Measurements from ENCODE around the gene PEPD. TPM values are rescaled to one million over a fixed set of nuclear protein-coding genes. Genes with fewer than 3 reads are reported as not detected.

The PEPD gene
- total and polyA plus RNA-seq, 2 of the 4 experiments (the other 2 are of a cell fraction), result 36.7 to 88.4 TPM

DNA sequence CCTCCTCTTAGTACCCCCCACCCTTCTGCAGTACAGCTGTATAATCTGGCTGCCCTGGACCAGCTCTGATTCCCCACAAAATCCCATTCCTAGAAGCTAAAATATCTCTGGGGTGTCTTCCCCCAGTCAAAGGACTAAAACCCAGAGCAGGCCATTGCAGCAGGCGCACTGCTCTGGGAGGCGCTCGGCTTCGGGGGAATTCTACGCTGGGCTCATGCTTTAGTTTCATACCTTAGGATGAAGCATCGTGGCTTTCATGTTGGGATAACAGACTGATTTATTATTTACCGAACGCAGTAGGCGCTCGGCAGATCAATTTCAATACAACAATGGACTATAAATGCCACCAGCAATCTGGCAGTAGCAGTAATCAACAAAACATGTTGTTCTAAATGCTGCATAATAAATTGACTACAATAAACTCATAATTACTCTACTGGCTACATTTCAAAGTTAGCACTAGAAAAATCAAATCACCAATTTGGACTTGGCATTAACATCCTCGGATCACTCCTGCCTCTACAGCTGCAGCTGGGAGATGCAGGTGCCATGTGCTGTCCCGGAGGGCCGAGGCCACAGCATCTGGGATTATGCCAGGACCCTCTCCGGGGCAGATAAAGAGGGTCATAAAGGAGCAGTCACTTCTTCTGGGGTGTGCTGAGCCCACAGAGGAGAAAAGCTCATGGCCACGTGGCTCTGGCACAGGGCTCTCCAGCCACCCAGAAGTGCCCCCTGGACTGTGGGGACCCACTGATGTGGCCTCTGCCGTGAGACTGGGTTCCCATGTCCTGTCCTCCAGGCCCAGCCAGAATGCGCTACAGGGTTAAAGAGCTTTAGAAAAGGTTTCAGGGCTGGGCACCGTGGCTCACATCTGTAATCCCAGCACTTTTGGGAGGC, 112.8 kb downstream of the PEPD start:
- no peaks in the 10 kb centered on the region for H3K9me1 ChIP-seq (ENCODE audit: insufficient read depth, low read length)
- POLR2A ChIA-PET (ENCODE audit: unreplicated experiment), result no interaction called here
- H2BK5ac ChIP-seq (ENCODE audit: low read depth, low read length, poor library complexity, severe bottlenecking), result no peak overlapping the region
- H2BK20ac ChIP-seq (ENCODE audit: low read depth, low read length), result no peak overlapping the region
- H3K27ac ChIP-seq (ENCODE audit: insufficient read depth, low read length), result no peak overlapping the region
- no peaks in the 10 kb centered on the region for H3K9me3 ChIP-seq (ENCODE audit: control insufficient read depth, insufficient read depth, low read length)
- ATAC-seq (ENCODE audit: low read depth) (no peak), DNase-seq (no peak)
- no TSS peak for BruUV-seq (replicated peaks)
- no peaks in the 10 kb centered on the region for H3K4me1 ChIP-seq (ENCODE audit: control insufficient read depth, insufficient read depth, low read length)
- no peak overlapping the region for H3K4ac ChIP-seq (ENCODE audit: low read depth, low read length)
- H4K5ac ChIP-seq (ENCODE audit: low read depth, low read length), result no peak overlapping the region
- in situ Hi-C loops (cut with MboI; ENCODE audit: low sequenced_read_pairs) (loop anchor here (5.0 kb wide), 1 partner anchor 171 kb away; no protein-coding TSS in a partner anchor), intact Hi-C loops (cut with micrococcal nuclease) (no loop called here), dilution Hi-C loops (cut with HindIII; ENCODE audit: low sequenced_read_pairs, unreplicated experiment) (no loop called here)
- H2BK120ac ChIP-seq (ENCODE audit: low read depth, low read length), result no peak overlapping the region
- H2AFZ ChIP-seq (replicated peaks; ENCODE audit: low read length, poor library complexity), result no peak overlapping the region
- H2BK15ac ChIP-seq (ENCODE audit: low read depth, low read length), result no peak overlapping the region
- no peak overlapping the region for H3K4me2 ChIP-seq (ENCODE audit: low read depth, low read length)
- no CpG with 5 or more reads among the region's 18 CpGs for WGBS, 2 experiments (ENCODE audit: extremely low coverage in 2 of 2, insufficient read length in 1 of 2)
- no peak overlapping the region for H2AK9ac ChIP-seq (replicated peaks; ENCODE audit: low read depth, low read length, poor library complexity)
- no peak overlapping the region for H3K9ac ChIP-seq (ENCODE audit: low read depth, low read length)
- TF ChIP-seq MAZ (IDR thresholded peaks at IDR 0.05; ENCODE audit: borderline replicate concordance, low read depth, low read length) (no peak), NFE2L2 (IDR thresholded peaks at IDR 0.05; ENCODE audit: low read depth, low read length) (no peak), SMC3 (IDR thresholded peaks at IDR 0.05; ENCODE audit: low read depth, low read length) (no peak), RAD21 (IDR thresholded peaks at IDR 0.05; ENCODE audit: low read length) (no peak), MAFK (IDR thresholded peaks at IDR 0.05; ENCODE audit: low read depth, low read length) (no peak), USF2 (IDR thresholded peaks at IDR 0.05; ENCODE audit: low read depth, low read length) (no peak)
- H3K23ac ChIP-seq (ENCODE audit: low read depth, low read length), result no peak overlapping the region
- H3K56ac ChIP-seq (ENCODE audit: extremely low read depth, insufficient read depth, low read length), result no peak overlapping the region
- H3K36me3 ChIP-seq (ENCODE audit: control insufficient read depth, insufficient read depth, low read length), result no peaks in the 10 kb centered on the region
- no peaks in the 10 kb centered on the region for H3K79me1 ChIP-seq (ENCODE audit: low read depth in 1 of 2, low read length in 2 of 2)
- CTCF ChIA-PET, result no interaction called here
- no peak overlapping the region for H2AK5ac ChIP-seq (ENCODE audit: low read depth, low read length)
- no peak overlapping the region for H4K91ac ChIP-seq (ENCODE audit: insufficient read depth, low read depth, low read length)
- H3K14ac ChIP-seq (replicated peaks; ENCODE audit: low read depth, low read length), result no peak overlapping the region
- H3K4me3 ChIP-seq (ENCODE audit: insufficient read depth, low read depth, low read length), result no peak overlapping the region
- no peaks in the 10 kb centered on the region; the same call in 1 of the 2 replicates for H4K20me1 ChIP-seq (ENCODE audit: insufficient read depth, low read length)
- no peak overlapping the region for H4K8ac ChIP-seq (ENCODE audit: low read depth in 2 of 2, low read length in 2 of 2)
- H3K27me3 ChIP-seq (ENCODE audit: control insufficient read depth, insufficient read depth, low read length), result no peaks in the 10 kb centered on the region
- no peak overlapping the region for H3K18ac ChIP-seq (ENCODE audit: low read depth, low read length)
